GM08714 (cell line): ENCODE results near the gene BROX.
"Not testable (repeated sequence)": the region's sequence is repeated elsewhere in the genome, so short reads cannot be mapped to it uniquely, and the experiment has no call there.

Experiments used
- H3K4me3 ChIP-seq: fragments of 200-500 bp; sonication (Bioruptor generic); 2 replicates; pipeline ENCODE4 v1.5.1; 2014; ENCODE audit warnings: mild to moderate bottlenecking, low read length, inconsistent platforms
- ZNF274 ChIP-seq: IDR thresholded peaks from 2 replicates; pipeline ENCODE4 v1.6.1; 2012; ENCODE audit warnings: mild to moderate bottlenecking, low read depth, low read length

BROX gene

GRCh38 chr1:222749927-222750326 lies 37.6 kb downstream of the BROX start:
- TF ChIP-seq ZNF274, result no peak
- no peak overlapping the region for H3K4me3 ChIP-seq

- H3K4me3 ChIP-seq, result no peak overlapping the region
- TF ChIP-seq ZNF274, result no peak
These were observed 38.3 kb downstream of the BROX start for GRCh38 chr1:222750651-222751050.

DNA sequence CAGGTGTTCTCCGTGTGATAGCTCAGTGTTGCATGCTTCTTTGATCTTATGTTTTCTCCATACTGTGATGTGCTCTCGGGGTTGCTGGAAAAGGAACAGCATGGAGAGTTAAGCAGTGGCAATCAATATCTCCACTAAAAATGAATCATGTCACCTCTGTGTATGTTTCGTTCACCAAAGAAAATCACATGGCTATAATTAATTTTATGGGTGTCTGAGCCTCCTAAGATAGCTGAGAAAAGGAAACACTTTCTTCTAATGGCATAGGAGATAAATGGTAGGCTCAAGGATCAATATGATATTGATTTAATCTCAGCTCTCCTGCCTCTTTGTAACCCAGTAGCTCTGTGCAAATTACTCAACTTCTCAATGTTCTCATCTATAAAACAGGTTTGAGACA lies 38.9 kb downstream of the BROX start:
- TF ChIP-seq ZNF274, result no peak
- no peak overlapping the region for H3K4me3 ChIP-seq

DNA sequence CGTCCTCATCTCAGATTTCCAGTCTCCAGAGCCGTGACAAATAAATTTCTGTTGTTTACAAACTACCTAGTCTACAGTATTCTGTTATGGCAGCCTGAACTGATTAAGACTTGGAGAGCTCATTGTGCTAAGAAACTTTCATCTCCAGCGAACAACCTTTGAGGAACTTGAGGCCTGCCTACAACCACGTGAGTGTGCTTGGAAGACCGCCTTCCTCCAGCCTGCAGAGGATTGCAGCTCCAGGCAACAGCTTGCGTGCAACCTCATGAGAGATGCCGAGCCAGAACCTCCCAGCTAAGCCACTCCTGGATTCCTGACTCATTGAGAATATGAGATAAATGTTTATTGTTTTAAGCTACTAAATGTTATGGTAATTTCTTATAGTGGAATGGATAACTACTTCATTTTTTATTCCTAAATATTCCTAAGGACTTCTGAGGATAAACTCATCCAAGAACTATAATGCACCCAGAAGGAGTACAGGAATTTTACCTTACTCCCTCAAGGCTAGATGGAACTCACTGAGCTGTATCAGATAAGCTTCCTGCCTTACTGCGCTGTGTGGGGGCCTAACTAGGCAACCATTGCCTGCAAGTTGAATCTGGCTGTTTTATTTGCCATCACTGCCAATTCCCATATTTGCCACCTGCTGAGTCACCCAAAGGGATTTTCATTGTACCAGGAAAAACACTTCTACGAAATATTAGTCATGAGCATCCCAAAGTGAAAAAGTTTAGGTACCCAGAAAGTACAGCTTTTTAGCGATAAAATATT lies 42.2 kb downstream of the BROX start:
- TF ChIP-seq ZNF274, result no peak
- H3K4me3 ChIP-seq, result no peak overlapping the region

- no peak overlapping the region for H3K4me3 ChIP-seq
- no peak for TF ChIP-seq ZNF274
These were observed 45.4 kb downstream of the BROX start for GRCh38 chr1:222757646-222758268.

- no peak for TF ChIP-seq ZNF274
- H3K4me3 ChIP-seq, result no peak overlapping the region
These were observed 47.2 kb downstream of the BROX start for GRCh38 chr1:222759451-222760035.

DNA sequence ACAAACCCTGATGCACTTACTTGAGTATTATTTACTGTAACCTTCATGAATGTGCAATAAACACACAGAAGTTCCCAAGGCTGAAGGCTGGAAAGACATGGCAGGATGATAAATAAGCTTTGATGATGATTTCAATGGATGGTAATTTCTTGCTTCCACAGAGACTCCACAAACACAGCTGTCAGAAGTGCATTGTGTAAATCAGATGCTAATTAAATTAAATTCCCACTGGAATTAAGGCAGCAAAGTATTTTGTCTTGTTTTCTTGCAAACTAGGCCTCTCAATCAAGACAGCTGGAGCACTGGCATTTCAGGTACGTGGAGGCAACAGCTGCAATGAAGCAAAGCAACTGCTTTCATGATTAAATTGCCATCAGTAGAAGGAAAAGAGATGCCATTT lies 48.7 kb downstream of the BROX start:
- H3K4me3 ChIP-seq, result no peak overlapping the region
- TF ChIP-seq ZNF274, result no peak

- not testable (repeated sequence) for H3K4me3 ChIP-seq
These were observed 49.8 kb downstream of the BROX start for GRCh38 chr1:222762178-222762577.

DNA sequence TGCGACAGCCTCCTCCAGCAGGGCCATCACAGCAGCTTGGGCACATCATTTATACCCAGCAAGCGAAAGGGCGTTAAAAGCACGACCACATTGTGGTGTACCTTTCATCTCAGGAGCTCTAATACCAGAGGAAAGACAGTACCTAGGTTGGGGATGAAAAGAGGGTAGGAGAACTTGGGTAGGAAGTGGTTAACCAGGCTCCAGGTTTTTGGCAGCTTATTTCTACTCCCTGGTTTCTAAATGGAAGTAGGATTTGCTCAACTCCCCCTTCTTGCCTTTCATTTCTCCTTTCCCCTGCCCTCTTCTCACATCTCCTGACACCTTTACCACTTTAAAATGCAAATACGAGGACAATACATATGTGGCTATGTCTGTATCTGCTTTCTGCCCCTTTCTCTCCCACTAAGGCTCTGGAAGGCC lies 54.8 kb downstream of the BROX start:
- H3K4me3 ChIP-seq, result no peak overlapping the region
- TF ChIP-seq ZNF274, result no peak

GRCh38 chr1:222768592-222768991 lies 56.2 kb downstream of the BROX start:
- no peak overlapping the region for H3K4me3 ChIP-seq
- TF ChIP-seq ZNF274, result no peak

- TF ChIP-seq ZNF274, result no peak
- no peak overlapping the region for H3K4me3 ChIP-seq
These were observed 56.8 kb downstream of the BROX start for GRCh38 chr1:222769181-222769580.

GRCh38 chr1:222769971-222770620 lies 57.7 kb downstream of the BROX start:
- H3K4me3 ChIP-seq, result no peak overlapping the region

DNA sequence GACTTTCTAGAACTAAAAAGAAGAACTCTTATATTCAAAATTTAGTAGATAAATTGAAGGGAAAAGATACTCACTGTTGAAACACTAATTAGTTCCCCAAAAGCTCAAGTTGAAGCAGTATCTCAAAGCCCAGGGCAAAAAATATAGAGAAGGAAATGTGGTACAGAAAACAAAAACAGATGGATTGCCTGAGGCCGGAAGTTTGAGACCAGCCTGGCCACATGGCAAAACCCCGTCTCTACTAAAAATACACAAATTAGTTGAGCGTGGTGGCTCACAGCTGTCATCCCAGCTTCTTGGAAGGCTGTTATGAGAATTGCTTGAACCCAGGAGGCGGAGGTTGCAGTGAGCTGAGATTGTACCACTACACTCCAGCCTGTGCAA lies 60.6 kb downstream of the BROX start:
- no peak for TF ChIP-seq ZNF274

More at GRCh38 chr1:222769971-222770620, 57.7 kb downstream of the BROX start:
- TF ChIP-seq ZNF274, result no peak

DNA sequence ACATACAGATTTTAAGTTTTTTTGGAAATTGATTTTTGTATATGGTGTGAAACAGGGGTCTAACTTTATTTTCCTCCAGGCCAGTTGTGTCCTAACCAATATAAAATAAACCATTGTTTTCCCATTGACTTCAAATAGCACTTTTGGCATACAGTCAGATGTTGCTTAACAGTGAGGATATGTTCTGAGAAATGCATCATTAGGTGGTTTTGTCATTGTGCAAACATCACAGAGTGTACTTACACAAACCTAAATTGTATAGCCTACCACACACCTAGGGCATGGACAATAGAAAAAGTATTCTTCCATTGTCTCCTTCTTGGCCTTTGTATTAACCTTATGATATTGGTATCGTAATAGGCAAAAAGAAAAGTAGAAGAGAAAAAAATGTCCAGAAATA lies 65.1 kb downstream of the BROX start:
- TF ChIP-seq ZNF274, result no peak
- no peak overlapping the region for H3K4me3 ChIP-seq

More for the DNA sequence above, 60.6 kb downstream of the BROX start:
- H3K4me3 ChIP-seq, result no peak overlapping the region

- H3K4me3 ChIP-seq, result no peak overlapping the region
- TF ChIP-seq ZNF274, result no peak
These were observed 65.6 kb downstream of the BROX start for GRCh38 chr1:222777977-222778376.
